Left forelimb (tissue), 1 donor: ENCODE data around the gene CFAP20DC.
A peak's percentile ranks its signal among the peaks of the same experiment; 100 is the strongest.
"Not testable (repeated sequence)": the region's sequence is repeated elsewhere in the genome, so short reads cannot be mapped to it uniquely, and the experiment has no call there.

ENCODE experiments used
- DNase-seq: peaks from one replicate; pipeline ENCODE4 v3.0.0-alpha.2; 2018; ENCODE audit warnings: low spot score

CFAP20DC gene

DNA sequence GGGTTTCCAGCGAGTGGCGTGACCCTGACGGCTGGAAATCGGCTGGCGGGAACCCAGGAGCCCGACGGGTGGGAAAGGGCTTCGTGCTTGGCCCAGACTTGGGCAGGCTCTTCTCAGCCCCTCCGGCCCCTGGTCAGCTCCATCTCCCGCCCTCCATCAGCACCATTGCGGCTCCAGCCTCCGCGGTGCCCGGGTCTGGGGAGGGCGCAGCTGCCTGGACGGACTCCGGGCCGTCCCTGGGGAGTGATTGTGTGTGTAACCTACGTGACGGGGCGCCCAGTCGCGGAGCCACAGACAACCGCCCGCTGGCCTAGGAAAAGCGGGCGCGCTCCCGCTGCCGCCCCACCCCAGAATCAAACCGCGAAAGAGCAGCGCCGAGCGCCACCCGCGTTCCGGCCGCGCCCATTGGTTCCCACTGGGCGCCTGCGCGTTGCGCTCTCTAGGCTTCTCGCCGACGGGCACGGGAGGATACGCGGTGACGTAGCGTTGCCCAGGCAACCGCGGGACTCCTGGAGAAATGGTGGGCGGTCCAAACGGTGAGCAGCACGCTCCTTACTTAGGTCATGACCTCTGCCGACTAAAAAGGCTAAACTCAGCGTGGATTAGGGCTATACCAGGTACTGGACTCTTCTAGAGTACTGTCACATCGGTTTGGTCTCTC, at the start of gene CFAP20DC:
TSS of gene CFAP20DC (minus strand) at position 355 of the 661 bp plus-strand sequence. CDS start 394 bp downstream, outside the sequence.
- peak; percentile 93 for DNase-seq

DNA sequence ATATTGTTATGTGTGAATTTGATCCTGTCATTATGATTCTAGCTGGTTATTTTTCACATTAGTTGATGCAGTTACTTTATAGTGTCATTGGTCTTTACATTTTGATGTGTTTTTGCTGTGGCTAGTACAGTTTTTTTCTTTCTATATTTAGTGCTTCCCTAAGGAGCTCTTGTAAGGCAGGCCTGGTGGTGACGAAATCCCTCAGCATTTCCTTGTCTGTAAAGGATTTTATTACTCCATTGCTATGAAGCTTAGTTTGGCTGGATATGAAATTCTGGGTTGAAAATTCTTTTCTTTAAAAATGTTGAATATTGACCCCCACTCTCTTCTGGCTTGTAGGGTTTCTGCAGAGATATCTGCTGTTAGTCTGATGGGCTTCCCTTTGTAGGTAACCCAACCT, 48.7 kb upstream of the CFAP20DC start:
- not testable (repeated sequence) for DNase-seq

DNA sequence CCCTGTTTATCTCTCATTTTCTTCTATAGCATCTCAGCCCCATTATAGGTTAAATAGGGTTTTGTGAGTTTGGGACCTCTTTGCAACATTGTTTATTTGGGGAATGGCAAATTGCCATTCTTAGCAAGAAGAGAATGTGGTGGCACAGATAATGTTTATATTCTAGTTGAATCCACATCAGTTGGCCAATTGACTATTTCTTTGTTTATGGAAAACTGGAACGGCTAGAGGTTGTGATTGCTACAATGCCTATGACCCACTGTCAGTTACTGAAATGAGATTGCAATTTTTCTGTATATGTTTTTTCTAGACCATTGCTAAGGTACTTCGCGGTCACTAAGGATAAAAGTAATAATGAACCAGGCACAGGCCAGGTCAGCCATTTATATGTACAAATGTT, 44.6 kb upstream of the CFAP20DC start:
- DNase-seq = no peak

DNA sequence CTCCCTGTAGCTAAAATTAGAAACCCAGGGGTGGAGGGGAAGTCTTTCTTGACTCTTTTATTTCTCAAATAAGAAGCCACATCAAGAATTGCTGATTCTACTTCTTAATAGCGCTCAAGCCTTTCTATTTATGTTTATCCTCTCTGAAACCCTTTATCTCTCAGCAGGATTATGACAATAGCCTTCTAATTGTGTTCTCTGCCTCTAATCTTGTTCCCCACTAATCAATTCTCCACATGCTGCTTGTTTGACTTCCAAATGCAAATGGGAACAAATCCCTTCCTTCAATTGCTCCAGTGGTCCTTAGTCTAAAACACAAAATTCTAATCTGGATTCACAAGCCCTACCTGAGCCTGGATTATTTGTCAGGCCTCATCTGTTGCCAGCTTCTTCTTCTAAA, 43.7 kb upstream of the CFAP20DC start:
- no peak for DNase-seq

DNA sequence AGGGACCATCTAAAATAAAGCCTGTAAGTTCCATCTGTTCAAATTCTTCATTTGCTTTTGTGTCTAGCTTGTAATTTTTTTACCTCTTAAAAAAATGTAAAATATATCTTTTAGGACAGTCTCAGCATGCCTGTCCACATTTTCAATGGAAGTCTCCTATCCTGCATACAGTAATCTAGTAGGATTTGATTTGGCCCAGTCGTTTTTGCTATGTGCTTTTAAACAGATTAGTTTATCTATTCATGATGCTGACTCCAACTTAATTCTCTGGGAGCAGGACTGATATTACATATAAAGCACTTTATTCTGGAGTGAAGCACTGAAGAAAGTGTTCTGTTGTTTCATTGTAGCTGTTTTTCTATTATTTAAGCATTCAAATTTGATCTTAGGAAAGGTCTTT, 38.9 kb upstream of the CFAP20DC start:
- DNase-seq = no peak

DNA sequence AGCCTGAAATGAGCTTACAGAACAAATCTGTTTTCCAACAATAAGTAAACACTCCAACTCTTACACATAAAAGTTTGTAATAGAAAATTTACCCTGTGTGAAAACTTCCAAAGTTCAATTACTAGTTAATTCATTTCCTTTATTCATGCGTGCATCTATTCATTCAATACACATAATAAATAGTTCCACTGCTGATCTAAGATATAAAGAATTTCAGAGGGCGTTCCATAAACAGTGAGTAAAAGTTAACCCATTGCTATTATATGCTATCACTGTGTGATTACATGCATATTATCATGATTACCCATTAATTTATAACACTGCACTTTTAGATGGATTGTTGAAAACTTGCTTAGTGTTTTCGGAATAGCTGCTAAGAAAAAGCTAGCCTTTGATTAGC, 36.2 kb upstream of the CFAP20DC start:
- DNase-seq = no peak

DNA sequence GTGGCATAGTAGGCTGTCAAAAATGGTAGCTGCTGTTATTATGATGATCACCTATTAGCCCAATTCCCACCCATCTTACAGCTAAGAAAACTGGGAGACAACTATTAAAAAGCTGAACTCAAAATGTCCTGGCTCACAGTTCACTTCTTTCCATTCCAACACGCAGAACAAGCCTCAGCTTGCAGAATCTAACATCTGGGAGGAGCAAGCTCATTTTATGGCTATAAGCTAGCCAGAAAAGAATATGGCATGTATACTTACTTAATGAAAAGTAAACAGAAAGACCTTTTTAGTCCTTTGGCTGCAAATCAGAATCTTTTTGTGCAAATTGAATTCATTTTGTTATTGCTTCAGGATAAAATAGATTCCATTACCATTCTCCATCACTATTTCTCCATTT, 34.8 kb upstream of the CFAP20DC start:
- DNase-seq = no peak

DNA sequence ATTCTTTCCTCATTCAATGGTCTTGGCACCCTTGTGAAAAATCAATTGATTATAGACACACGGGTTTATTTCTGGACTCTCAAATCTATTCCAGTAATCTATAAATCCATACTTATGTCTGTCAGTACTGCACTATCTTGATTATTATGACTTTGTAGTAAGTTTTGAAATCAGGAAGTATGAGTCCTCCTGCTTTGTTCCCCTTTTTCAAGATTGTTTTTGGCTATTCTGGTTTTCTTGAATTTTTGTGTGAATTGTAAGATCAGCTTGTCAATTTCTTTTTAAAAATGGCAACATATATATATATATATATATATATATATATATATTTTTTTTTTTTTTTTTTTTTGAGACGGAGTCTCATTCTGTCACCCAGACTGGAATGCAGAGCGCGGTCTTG, 32.3 kb upstream of the CFAP20DC start:
- DNase-seq = no peak

DNA sequence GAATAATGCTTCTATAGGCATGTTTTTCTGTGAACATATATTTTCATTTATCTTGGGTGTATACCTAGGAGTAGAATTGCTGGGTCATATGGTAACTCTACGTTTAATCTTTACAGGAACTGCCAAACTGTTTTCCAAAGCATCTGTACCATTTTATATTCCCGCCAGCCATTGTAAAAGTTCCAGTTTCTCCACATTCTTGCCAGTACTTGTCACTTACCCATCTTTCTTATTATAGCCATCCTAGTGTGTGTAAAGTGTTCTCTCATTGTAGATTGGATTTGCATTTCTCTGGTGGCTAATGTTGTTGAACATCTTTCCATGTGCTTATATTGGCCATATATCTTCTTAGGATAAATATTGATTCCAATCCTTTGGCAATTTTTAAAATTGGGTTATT, 31.2 kb upstream of the CFAP20DC start:
- no peak for DNase-seq

DNA sequence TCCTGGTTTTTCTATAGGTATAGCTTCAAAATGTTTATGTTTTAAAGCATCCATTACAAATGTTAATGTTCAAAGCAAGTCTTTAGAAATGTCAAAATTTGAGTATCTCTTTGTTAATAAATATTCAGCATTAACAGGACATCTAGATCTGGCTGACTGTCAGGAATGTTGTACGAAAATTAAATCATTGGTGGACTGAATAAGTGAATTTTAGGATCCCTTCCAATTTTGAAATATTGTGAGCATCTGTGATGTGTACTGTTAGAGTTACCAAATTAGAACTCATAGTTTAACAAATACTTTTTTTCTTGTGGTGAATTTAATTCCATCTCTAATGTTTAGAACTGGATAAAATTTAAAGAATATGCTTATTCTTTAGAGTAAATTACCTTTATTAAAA, 30.1 kb upstream of the CFAP20DC start:
- DNase-seq = no peak

DNA sequence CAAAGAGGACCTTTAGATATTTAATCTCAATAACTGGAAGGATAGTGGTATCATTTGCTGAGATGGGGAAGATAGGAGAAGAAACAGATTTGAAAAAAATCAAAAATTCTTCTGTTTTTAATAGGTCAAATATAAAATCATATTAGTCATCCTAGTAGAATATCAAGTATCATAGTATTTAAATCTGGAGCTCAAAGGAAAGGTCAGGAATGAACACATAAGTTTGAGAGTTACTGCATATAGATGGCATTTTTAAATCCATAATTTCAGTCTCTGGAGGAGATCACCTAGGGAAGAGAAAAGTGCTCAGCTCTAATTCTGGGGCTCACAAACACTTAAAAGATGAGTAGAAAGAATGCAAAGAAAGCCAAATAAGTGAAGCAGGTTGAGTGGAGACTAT, 24.9 kb upstream of the CFAP20DC start:
- DNase-seq = no peak

DNA sequence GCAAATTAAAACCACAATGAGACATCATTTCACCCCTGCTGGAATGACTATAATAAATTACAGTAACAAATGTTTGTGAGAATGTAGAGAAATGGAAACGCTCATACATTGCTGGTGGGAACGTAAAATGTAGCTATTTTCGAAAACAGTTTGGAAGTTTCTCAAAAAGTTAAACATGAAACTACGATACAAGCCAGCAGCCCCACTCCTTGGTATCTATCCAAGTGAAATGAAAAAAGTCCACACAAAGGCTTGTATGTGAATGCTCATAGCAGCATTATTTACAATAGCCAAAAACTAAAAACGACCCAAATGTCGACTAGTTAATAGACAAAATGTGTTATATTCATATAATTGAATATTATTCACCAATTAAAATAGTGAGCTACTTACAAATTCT, 22.9 kb upstream of the CFAP20DC start:
- DNase-seq = no peak

DNA sequence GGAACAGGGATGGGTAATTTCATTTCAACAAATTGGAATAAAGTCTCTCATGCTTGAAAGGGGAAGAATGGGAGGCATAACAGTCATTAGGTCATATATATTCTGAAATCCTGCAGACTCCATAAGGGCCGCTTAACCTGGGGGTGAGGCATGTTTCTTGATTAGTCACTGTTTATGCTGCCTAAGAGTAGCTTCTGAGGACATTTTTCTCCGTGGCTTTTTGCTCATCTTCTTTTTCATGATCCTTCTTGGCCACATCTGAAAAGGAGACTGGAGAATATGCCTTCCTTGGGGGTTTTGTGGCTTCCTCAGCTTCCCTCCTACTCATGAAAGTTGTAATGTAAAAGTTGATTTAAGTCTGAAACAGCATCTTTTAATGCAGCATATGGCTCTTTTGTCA, 20.0 kb upstream of the CFAP20DC start:
- DNase-seq = no peak

DNA sequence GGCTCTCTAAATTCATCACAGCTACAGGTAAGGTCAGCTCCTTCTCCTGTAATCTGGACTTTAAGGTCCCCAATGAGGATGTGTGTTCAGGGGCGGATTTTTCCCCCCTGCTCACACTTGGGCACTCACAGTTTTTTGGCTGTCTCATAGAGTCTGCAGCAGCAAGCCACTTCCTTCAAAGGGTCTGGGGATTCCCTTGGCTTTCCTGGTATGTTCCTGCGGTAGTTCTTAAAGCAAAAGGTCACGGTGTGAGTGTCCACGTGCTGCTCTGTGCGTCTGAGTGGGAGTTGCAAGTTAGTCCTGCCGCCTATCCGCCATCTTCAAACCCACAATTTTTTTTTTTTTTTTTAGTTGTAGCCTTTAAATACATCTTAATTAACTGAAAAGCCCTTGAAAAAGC, 15.4 kb upstream of the CFAP20DC start:
- no peak for DNase-seq

DNA sequence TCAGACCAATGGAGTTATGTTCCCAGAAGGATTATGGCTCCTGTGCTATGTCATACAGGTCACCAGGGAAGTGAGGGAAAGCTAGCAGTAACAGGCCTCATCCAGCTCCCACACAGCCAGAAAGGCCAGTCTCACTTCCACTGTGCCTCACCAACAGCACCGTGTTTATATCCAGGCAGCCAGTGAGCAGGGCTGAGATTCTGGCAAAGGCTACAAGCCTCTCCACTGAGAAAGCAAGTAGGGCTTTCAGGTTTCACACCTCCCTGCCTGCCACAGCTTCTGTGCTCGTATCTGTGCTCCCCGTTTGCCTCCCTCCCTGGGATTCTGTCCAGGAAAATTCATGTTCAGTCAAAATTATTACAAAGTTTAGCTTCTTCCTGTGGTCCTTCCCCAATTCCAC, 14.9 kb upstream of the CFAP20DC start:
- no peak for DNase-seq

DNA sequence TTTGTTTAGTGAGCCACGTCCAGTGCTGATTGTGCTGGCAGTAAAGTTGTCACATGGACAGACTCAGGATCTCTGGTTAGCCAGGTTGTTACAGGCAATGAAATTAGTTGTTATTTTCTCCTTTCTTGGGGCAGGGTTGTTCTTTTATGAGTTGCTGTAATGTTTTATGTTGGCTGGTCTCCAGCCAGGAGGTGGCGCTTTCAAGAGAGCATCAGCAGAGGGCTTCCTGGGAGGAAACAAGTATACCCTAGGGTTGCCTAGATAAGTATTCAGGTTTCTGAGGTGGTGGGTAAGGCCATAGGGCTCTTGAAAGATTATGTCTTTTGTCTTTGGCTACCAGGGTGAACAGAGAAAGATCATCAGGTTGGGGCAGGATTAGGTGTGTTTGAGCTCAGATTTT, 14.5 kb upstream of the CFAP20DC start:
- no peak for DNase-seq

DNA sequence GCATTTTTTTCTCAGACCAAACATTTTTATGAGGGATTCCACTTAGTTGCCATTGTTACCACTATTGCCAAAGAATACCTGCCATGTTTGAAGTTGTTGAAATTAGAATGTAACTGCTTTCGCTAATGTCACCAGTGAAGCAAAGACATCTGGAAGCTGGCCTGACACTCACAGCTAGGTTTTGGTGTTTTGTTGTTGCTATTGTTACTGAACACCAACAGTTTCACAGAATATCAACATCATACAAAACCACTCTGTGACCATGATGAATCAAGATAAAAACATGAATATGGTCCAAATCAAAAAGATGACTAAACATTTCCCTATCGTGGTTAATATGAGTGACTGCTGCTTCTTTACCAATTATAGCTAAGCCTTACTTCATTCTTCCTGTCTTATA, 6.9 kb upstream of the CFAP20DC start:
- DNase-seq = no peak

DNA sequence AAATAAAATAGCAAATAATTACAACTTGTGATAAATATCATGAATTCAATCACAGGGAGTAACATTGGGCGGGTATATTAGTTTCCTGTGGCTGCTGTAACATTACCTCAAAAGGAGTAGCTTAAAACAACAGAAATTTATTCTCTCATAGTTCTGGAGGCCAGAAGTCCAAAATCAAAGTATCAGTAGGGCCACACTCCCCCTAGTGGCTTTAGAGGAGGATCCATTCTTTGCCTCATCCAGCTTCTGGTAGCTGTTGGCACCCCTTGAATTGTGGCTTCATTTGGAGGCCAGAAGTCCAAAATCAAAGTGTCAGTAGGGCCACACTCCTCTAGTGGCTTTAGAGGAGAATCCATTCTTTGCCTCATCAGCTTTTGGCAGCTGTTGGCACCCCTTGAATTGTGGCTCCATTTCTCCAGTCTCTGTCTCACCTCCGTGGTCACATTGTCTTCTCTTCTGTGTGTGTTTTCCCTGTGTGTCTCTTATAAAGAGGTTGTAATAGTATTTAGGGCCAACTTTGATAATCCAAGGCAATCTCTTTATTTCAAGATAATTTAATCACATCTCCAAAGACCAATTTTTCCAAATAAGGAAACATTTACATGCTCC, 3.1 kb upstream of the CFAP20DC start:
- no peak for DNase-seq

DNA sequence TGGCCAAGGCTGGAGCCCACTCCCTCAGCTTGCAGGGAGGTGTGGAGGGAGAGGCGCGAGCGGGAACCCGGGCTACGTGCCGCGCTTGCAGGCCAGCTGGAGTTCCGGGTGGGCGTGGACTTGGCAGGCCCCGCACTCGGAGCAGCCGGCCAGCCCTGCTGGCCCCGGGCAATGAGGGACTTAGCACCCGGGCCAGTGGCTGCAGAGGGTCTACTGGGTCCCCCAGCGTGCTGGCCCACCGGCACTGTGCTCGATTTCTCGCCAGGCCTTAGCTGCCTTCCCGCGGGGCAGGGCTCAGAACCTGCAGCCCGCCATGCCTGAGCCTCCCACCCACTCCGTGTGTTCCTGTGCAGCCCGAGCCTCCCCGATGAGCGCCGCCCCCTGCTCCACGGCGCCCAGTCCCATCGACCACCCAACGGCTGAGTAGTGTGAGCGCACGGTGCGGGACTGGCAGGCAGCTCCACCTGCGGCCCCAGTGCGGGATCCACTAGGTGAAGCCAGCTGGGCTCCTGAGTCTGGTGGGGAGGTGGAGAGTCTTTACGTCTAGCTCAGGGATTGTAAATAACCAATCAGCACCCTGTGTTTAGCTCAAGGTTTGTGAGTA, 1.1 kb upstream of the CFAP20DC start:
- DNase-seq = not testable (repeated sequence)

DNA sequence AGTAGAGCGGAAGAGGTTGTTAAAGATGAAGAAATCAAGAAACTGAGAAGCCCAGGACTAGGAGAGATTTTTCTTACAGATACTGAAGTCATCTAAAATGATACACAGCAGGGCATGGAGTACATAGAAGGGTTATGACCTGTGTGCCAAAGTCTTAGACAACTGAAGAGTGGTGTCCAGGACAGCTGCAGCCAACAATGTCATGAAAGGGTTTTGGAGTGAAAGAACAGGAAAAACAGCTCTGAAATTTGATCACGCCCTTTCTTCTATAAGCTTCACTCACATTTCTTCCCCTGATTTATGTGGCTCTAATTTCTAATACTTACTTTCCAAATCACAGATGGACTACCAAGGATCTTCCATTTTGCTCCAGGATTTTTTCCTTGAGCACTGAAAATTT, 3.0 kb downstream of the CFAP20DC start:
- DNase-seq = no peak

DNA sequence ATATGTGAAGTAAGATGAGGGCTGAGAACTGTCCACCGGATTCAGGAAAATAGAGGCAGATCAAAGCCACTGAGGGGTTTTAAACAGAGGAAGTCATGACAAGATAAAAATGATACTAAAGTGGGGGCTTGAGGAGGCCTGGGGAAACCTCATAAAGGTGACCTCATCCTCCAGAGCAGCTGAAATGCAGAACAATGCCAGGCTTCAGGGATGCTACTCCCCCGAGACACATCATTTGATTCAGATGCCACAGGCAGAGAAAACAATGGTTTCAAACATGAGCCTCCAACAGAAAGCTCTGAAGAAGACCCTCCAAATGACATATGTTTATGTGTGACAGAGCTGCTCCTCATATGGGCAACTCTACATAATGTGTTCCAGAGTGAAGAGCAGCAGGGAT, 6.4 kb downstream of the CFAP20DC start:
- DNase-seq = no peak

DNA sequence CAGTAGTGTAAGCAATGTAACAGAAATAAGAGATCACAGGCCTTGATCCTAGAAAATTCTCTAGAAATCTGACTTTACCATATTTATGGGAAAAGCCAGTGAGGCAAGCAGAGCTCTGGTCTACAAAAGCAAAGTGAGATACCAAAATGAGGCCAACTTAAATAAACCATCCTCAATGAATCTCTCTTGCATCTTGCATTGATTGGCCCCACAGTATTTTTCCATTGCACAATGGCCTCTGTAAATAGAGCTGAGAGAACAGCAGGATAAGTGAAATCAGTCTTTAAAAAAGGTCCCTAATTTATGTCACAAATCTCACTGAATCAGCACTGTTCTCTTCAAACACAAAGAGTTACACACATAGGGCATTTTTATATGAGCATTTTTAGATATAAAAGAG, 8.9 kb downstream of the CFAP20DC start:
- DNase-seq = no peak

DNA sequence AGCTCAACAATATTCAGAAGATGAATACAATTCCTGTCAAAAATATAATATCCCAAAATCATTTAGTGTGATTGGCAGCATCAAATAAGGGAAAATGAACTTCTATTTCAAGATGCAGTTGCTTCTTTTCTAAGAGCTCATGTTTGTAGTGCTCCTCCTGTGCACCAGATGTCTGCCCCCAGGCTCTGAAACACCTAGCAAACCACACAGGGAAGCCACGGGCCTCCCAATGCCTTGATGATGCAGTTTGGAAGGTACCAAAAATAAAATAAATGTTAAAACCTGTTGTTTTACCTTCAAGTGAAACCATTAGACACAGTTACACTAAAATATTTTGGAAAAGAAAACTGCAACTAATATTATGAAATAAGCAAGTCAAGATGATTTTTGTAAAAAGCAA, 22.2 kb downstream of the CFAP20DC start:
- DNase-seq = no peak

DNA sequence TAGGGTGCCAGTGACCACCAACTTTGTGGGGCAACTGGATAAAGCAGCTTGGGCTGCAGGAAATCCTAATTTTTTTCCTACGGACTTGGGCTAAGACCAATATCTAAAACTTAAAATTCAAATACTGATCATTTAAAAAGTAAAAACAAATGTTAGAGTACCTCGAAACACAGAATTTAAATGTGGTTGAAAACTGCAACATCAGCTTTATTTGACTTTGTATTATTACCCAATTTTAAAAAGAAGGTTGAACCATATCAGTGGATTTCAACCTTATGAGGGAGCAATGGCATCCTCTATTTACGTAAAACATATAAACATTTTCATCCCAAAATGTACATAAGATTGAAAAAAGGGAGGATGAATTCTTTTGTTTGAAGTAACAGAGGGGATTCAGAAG, 26.2 kb downstream of the CFAP20DC start:
- no peak for DNase-seq
